Pancreas (tissue), 10 donors: ENCODE data around the gene PUS7. TPM values are rescaled to one million over a fixed set of nuclear protein-coding genes. Genes with fewer than 3 reads are reported as not detected.

ENCODE experiments used
- ATAC-seq, 4 donors: fragments of 200-7000 bp; cut with Tn5 transposase; one replicate each; pipeline versions ENCODE4 v1.8.0 to v1.9.1; 2020; ENCODE audit warnings: mild to moderate bottlenecking in 4 of 4, moderate library complexity in 4 of 4
- DNase-seq, 6 donors: peaks; one replicate each; pipeline ENCODE4 v3.0.0-alpha.2; 2020
- FAIRE-seq: peaks from 2 replicates; lab custom pipeline; 2012; peaks lifted over from hg19 to GRCh38; lab: Jason Lieb, UNC
- H3K27ac ChIP-seq, 4 donors: fragments of 200-600 bp; sonication (generic); 1 replicate in 3 of 4; 2 replicates in 1 of 4; pipeline versions ENCODE4 v1.5.0 to v1.8.0; 2020
- H3K27me3 ChIP-seq, 4 donors: fragments of 200-600 bp; one replicate each; pipeline ENCODE4 v1.8.0; 2021
- H3K36me3 ChIP-seq, 3 donors: fragments of 200-600 bp; sonication (generic) in 1 of 3; one replicate each; pipeline versions ENCODE4 v1.5.0 to v1.8.0; 2020 to 2021
- H3K4me1 ChIP-seq, 3 donors: fragments of 200-600 bp; one replicate each; pipeline ENCODE4 v1.8.0; 2021
- H3K4me3 ChIP-seq, 4 donors: fragments of 200-600 bp; sonication (generic) in 2 of 4; one replicate each; pipeline versions ENCODE4 v1.5.0 to v1.8.0; 2020 to 2021
- H3K9me3 ChIP-seq, 4 donors: fragments of 200-600 bp; one replicate each; pipeline ENCODE4 v1.8.0; 2021
- WGBS, 2 donors: extraction: QIAGEN DNeasy Blood & Tissue Kit; methylation state at CpG; one replicate each; pipeline ENCODE4 v1.1.7; 2013; 5-methylcytosine and 5-hydroxymethylcytosine counted together
- intact Hi-C, 3 donors: fragments of 100-400 bp; cut with DNase I; formaldehyde crosslinking; loops; one replicate each; pipeline versions ENCODE4 v1.11.1 to v1.14.2; 2022
- polyA plus RNA-seq, 2 donors: library from polyadenylated mRNA; stranded (reverse); fragments of 200-250 nt; gene quantifications; one replicate each; pipeline ENCODE4 v1.2.3, GENCODE V29; 2013
- total RNA-seq, 6 donors: library from RNA; stranded (reverse); fragmentation: NEBNext Ultra II Directional in 4 of 6; extraction: Animal tissue kit (Norgen Biotek cat#: 25700) in 4 of 6; gene quantifications; one replicate each; pipeline versions ENCODE4 v1.2.1 to v1.2.4, GENCODE V29; 2021 to 2023
- TF ChIP-seq, protein P1 (sequence below), 4 donors: fragments of 200-600 bp; sonication (generic) in 3 of 4; IDR thresholded peaks; one replicate each; pipeline versions ENCODE4 v1.5.0 to v1.8.0; 2021; ENCODE audit warnings: antibody characterized with exemption in 4 of 4
- donor health status: healthy with polysubstance abuse.
- donor health status: DM: no; HTN: no; CAD: no; lungs with moderate emphysema.
- donor health status: DM: no; HTN: no; CAD: no.
- donor health status: control.
- donor health status: control.
- donor health status: Bipolar disorder and iron deficiency.
- donor health status: DM: yes; HTN: yes; CAD: no.
- donor health status: DM: no; HTN: no; CAD: no.
- donor health status: DM: no; HTN: no; CAD: no.
- donor health status: DM: yes; HTN: yes; CAD: no.

Gene PUS7, protein sequence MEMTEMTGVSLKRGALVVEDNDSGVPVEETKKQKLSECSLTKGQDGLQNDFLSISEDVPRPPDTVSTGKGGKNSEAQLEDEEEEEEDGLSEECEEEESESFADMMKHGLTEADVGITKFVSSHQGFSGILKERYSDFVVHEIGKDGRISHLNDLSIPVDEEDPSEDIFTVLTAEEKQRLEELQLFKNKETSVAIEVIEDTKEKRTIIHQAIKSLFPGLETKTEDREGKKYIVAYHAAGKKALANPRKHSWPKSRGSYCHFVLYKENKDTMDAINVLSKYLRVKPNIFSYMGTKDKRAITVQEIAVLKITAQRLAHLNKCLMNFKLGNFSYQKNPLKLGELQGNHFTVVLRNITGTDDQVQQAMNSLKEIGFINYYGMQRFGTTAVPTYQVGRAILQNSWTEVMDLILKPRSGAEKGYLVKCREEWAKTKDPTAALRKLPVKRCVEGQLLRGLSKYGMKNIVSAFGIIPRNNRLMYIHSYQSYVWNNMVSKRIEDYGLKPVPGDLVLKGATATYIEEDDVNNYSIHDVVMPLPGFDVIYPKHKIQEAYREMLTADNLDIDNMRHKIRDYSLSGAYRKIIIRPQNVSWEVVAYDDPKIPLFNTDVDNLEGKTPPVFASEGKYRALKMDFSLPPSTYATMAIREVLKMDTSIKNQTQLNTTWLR
- total RNA-seq (1 to 10 TPM; 3.5 to 7.3 (median 6.3) TPM), polyA plus RNA-seq (1 to 10 TPM; 3.3 to 5.0 TPM)

DNA sequence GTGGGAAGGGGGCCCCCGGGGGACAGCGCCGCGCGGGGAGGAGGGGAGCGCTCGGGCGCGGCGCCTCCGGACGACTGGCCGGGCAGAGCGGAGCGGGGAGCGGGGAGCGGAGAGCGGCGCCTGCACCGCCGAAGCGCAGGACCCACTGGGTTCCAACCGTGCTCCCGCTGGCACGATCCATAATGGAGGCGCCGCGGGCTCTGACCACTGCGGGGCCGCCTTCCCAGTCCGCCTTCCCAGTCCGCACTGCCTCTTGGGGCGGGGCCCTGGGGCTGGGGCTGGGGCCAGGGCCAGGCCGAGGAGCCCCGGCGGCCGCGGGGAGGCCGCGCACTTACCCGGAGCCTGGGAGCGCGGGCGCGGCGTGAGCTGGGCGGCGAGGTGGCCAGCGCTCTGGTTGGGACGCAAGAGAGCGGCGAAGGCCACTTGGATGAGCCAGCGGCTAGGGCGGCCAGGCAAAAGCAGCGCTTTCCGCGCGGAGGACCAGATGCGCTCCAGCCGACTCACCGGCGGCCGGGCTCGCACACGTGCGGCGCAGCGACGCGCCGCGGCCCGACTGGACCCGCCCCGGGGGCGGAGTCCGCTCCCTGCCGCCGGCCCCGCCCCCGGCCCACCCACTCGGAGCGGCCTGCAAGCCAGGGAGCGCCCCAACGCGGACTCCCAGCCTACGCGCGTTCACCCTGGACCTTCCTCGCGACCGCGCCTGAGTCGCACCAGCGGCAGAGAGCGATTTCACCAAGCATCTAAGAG, at the start of gene PUS7:
Gene PUS7 (minus strand): TSS at position 555 of the 747 bp plus-strand sequence. CDS start 13,759 bp downstream, outside the sequence.
- Histone ChIP-seq H3K27me3 (no peaks in the 10 kb centered on the region), H3K27ac (peak within 1 kb of the TSS; percentile 73 to 93 (median 84)), H3K4me3 (peak within 1 kb of the TSS; percentile 65 to 87 (median 75)), H3K9me3 (no peaks in the 10 kb centered on the region), H3K36me3 (no peaks in the 10 kb centered on the region), H3K4me1 (peaks cover 0 to 10% (median 0%) of the 10 kb centered on the region in 3 donors)
- 0 to 1% methylated on average over 49 to 96 of the region's 96 CpGs for WGBS, 2 donors
- peak; percentile 93 to 97 (median 96) for ATAC-seq
- TF ChIP-seq, protein P1, sequence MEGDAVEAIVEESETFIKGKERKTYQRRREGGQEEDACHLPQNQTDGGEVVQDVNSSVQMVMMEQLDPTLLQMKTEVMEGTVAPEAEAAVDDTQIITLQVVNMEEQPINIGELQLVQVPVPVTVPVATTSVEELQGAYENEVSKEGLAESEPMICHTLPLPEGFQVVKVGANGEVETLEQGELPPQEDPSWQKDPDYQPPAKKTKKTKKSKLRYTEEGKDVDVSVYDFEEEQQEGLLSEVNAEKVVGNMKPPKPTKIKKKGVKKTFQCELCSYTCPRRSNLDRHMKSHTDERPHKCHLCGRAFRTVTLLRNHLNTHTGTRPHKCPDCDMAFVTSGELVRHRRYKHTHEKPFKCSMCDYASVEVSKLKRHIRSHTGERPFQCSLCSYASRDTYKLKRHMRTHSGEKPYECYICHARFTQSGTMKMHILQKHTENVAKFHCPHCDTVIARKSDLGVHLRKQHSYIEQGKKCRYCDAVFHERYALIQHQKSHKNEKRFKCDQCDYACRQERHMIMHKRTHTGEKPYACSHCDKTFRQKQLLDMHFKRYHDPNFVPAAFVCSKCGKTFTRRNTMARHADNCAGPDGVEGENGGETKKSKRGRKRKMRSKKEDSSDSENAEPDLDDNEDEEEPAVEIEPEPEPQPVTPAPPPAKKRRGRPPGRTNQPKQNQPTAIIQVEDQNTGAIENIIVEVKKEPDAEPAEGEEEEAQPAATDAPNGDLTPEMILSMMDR (IDR thresholded peaks at IDR 0.05), result no peak
- intact Hi-C loops, result no loop called here
- FAIRE-seq, result no peak
- peak; percentile 83 to 94 (median 90) for DNase-seq

DNA sequence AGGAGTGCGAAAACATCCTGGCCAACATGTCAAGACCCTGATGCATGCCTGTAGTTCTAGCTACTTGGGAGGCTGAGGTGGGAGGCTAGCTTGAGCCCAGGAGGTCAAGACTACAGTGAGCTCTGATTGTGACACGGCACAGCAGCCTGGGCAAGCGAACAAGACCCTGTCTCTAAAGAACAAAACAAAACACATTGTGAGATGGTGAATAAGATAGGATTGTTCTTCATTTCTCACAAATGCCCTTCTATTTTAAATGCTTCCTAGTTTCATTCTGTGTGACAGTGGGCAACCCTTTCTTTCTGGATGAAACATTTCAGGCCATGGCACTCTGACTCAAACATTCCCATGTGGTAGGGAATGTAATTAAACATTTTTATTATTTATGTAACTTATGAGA, 45.8 kb upstream of the PUS7 start:
- TF ChIP-seq, protein P1 (IDR thresholded peaks at IDR 0.05), result no peak
- H3K4me1 ChIP-seq, result no peaks in the 10 kb centered on the region
- no peak overlapping the region for H3K27ac ChIP-seq
- intact Hi-C loops, result no loop called here
- DNase-seq, result no peak
- H3K27me3 ChIP-seq, result no peaks in the 10 kb centered on the region
- no peaks in the 10 kb centered on the region for H3K9me3 ChIP-seq
- no peak overlapping the region for H3K4me3 ChIP-seq
- no peak for ATAC-seq
- H3K36me3 ChIP-seq, result peaks cover 0 to 44% (median 20%) of the 10 kb centered on the region in 3 donors
- FAIRE-seq, result no peak
- 97 to 100% methylated on average over 3 of the region's 3 CpGs for WGBS, 2 donors

DNA sequence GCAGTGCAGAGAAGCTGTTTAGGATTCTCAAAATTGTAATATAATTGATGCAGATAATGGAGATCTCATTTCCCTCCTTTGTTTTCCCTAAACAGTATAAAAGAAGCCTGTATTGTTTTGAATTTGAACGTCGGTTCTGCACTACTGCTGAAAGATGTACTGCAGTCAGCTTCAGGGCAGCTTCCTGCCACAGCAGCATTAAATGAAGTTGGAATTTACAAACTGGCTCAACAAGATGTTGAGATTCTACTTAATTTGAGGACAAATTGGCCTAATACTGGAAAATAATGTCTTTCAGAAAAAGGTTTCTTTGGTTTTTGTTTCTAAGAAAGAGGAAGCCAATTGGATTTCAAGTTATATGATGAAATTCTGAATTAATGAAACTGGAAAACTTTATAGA, 45.0 kb upstream of the PUS7 start:
- intact Hi-C loops, result no loop called here
- Histone ChIP-seq H3K36me3 (peaks cover 0 to 51% (median 20%) of the 10 kb centered on the region in 3 donors), H3K4me3 (no peak overlapping the region), H3K4me1 (no peaks in the 10 kb centered on the region), H3K27me3 (no peaks in the 10 kb centered on the region), H3K9me3 (no peaks in the 10 kb centered on the region), H3K27ac (no peak overlapping the region)
- TF ChIP-seq, protein P1 (IDR thresholded peaks at IDR 0.05), result no peak
- DNase-seq (no peak), FAIRE-seq (no peak), ATAC-seq (no peak)
- WGBS, 2 donors, result 84 to 91% methylated on average over 2 of the region's 2 CpGs

DNA sequence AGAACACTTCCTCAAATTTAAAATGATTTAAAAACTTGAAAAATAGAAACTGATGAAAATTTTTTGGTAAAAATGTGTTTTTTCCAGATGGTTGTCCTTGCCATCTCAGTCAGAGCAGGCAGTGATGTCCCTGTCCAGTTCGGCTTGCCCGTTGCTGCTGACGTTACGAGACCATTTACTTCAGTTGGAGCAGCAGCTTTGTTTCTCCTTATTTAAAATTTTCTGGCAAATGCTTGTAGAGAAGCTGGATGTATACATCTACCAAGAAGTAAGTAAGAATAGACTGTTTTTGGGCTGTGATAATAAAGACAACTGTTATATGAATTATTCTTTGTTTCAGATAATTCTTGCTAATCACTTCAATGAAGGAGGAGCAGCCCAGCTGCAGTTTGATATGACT, 43.1 kb upstream of the PUS7 start:
- Histone ChIP-seq H3K4me1 (no peaks in the 10 kb centered on the region), H3K9me3 (no peaks in the 10 kb centered on the region), H3K27ac (no peak overlapping the region), H3K27me3 (no peaks in the 10 kb centered on the region), H3K4me3 (no peak overlapping the region), H3K36me3 (peaks cover 0 to 67% (median 20%) of the 10 kb centered on the region in 3 donors)
- 96 to 100% methylated on average over 4 of the region's 4 CpGs for WGBS, 2 donors
- ATAC-seq, result no peak
- FAIRE-seq, result no peak
- intact Hi-C loops, result no loop called here
- TF ChIP-seq, protein P1 (IDR thresholded peaks at IDR 0.05), result no peak
- DNase-seq, result no peak
